ENCODE results near the gene LRRN3. TPM values are rescaled to one million over a fixed set of nuclear protein-coding genes. Genes with fewer than 3 reads are reported as not detected.
A peak's percentile ranks its signal among the peaks of the same experiment; 100 is the strongest.

LRRN3 gene
- total and polyA plus RNA-seq, 2 of the 4 experiments (the other 2 are of a cell fraction) = 6.9 to 15.2 TPM

DNA sequence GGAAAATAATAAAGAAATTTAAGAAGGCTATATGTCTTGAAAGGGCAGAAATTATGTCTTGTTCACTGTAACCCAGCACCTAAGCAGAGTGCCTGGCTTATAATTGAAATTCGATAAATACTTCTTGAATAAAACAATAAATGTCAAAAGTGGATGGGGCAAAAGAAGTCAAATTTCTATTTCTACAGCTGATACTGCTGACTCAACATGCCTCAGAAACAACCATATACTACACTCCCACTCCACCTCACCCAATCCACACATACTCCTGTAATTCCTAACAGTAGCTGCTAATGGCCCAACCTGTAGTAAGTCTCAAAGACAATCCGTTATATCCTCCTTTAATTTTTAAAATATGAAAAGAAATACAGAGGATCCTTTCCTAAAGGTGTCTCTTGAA is 48.1 kb upstream of the LRRN3 start:
- in situ Hi-C loops (cut with MboI; ENCODE audit: low sequenced_read_pairs) (no loop called here), intact Hi-C loops (cut with micrococcal nuclease) (no loop called here), dilution Hi-C loops (cut with HindIII; ENCODE audit: low sequenced_read_pairs, unreplicated experiment) (no loop called here)
- ChIA-PET CTCF (interaction anchor here (0.5 to 1.1 kb wide), 2 partner anchors 15 to 16 kb away, joined by 3 read pairs; no protein-coding TSS in a partner anchor), POLR2A (ENCODE audit: unreplicated experiment) (interaction anchor here (0.6 kb wide), 1 partner anchor 930 kb away, joined by 4 read pairs; no protein-coding TSS in a partner anchor)
- DNase-seq = no peak
- Histone ChIP-seq H3K4me3 (ENCODE audit: insufficient read depth, low read depth, low read length) (no peak overlapping the region), H3K9me1 (ENCODE audit: insufficient read depth, low read length) (no peaks in the 10 kb centered on the region), H2BK120ac (ENCODE audit: low read depth, low read length) (no peak overlapping the region), H2BK20ac (ENCODE audit: low read depth, low read length) (no peak overlapping the region), H3K27me3 (ENCODE audit: control insufficient read depth, insufficient read depth, low read length) (no peaks in the 10 kb centered on the region), H3K4ac (ENCODE audit: low read depth, low read length) (no peak overlapping the region), H4K5ac (ENCODE audit: low read depth, low read length) (no peak overlapping the region), H3K27ac (ENCODE audit: insufficient read depth, low read length) (no peak overlapping the region), H3K4me1 (ENCODE audit: control insufficient read depth, insufficient read depth, low read length) (no peaks in the 10 kb centered on the region), H2AK5ac (ENCODE audit: low read depth, low read length) (no peak overlapping the region), H3K23ac (ENCODE audit: low read depth, low read length) (no peak overlapping the region), H2BK15ac (ENCODE audit: low read depth, low read length) (no peak overlapping the region), H2AK9ac (replicated peaks; ENCODE audit: low read depth, low read length, poor library complexity) (no peak overlapping the region), H2BK5ac (ENCODE audit: low read depth, low read length, poor library complexity, severe bottlenecking) (no peak overlapping the region), H3K18ac (ENCODE audit: low read depth, low read length) (no peak overlapping the region), H3K9ac (ENCODE audit: low read depth, low read length) (no peak overlapping the region), H2AFZ (replicated peaks; ENCODE audit: low read length, poor library complexity) (no peak overlapping the region), H3K56ac (ENCODE audit: extremely low read depth, insufficient read depth, low read length) (no peak overlapping the region), H3K9me3 (ENCODE audit: control insufficient read depth, insufficient read depth, low read length) (no peaks in the 10 kb centered on the region), H4K20me1 (ENCODE audit: insufficient read depth, low read length) (no peaks in the 10 kb centered on the region), H3K36me3 (ENCODE audit: control insufficient read depth, insufficient read depth, low read length) (no peaks in the 10 kb centered on the region), H4K8ac (ENCODE audit: low read depth in 2 of 2, low read length in 2 of 2) (no peak overlapping the region), H3K14ac (replicated peaks; ENCODE audit: low read depth, low read length) (no peak overlapping the region), H3K4me2 (ENCODE audit: low read depth, low read length) (no peak overlapping the region), H3K79me1 (ENCODE audit: low read depth in 1 of 2, low read length in 2 of 2) (no peaks in the 10 kb centered on the region), H4K91ac (ENCODE audit: insufficient read depth, low read depth, low read length) (no peak overlapping the region)
- no TSS peak for BruUV-seq (replicated peaks)
- TF ChIP-seq, protein P1, sequence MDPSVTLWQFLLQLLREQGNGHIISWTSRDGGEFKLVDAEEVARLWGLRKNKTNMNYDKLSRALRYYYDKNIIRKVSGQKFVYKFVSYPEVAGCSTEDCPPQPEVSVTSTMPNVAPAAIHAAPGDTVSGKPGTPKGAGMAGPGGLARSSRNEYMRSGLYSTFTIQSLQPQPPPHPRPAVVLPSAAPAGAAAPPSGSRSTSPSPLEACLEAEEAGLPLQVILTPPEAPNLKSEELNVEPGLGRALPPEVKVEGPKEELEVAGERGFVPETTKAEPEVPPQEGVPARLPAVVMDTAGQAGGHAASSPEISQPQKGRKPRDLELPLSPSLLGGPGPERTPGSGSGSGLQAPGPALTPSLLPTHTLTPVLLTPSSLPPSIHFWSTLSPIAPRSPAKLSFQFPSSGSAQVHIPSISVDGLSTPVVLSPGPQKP (IDR thresholded peaks at IDR 0.05; ENCODE audit: borderline replicate concordance, low read depth, low read length) = no peak
- peak; percentile 44; the same call in 1 of the 2 replicates for TF ChIP-seq MAFK (IDR thresholded peaks at IDR 0.05; ENCODE audit: low read depth, low read length)
- ATAC-seq (ENCODE audit: low read depth) = no peak
- no CpG with 5 or more reads among the region's 2 CpGs for WGBS, 2 experiments (ENCODE audit: extremely low coverage in 2 of 2, insufficient read length in 1 of 2)
